ENCODE measurements around the gene DDX56. TPM values are rescaled to one million over a fixed set of nuclear protein-coding genes. Genes with fewer than 3 reads are reported as not detected.

The DDX56 gene
- total and polyA plus RNA-seq, 9 of the 15 experiments (the other 6 are each of a cell fraction or from before 2014, with no cell fraction given): 33.0 to 145 (median 102) TPM

- POLR2A ChIA-PET: no interaction called here
- FAIRE-seq (no peak), DNase-seq (ENCODE audit: extremely low read depth in 1 of 4, low spot score in 3 of 4) (peak in 1 of 4 experiments; percentile 5), ATAC-seq (no peak)
- Histone ChIP-seq H3K9me1 (ENCODE audit: control insufficient read depth, insufficient read depth, low read length) (no peaks in the 10 kb centered on the region), H3K9ac (ENCODE audit: insufficient read depth in 1 of 2, low read depth in 2 of 2, low read length in 2 of 2) (no peak overlapping the region), H3K36me3 (ENCODE audit: control insufficient read depth, insufficient read depth, low read length) (no peaks in the 10 kb centered on the region), H3K79me2 (ENCODE audit: control insufficient read depth, insufficient read depth, low read length) (no peaks in the 10 kb centered on the region), H3K27ac (ENCODE audit: extremely low read depth, low read depth, low read length) (no peak overlapping the region), H3K4me3 (no peak overlapping the region), H3K4me1 (replicated peaks in 1 of 2; ENCODE audit: control insufficient read depth in 2 of 2, insufficient read depth in 2 of 2, low read length in 2 of 2) (peaks cover 0 to 9% of the 10 kb centered on the region in 2 experiments; a peak in 2 of 5 replicates), H3K4me2 (ENCODE audit: insufficient read depth, low read length) (no peak overlapping the region), H4K20me1 (replicated peaks; ENCODE audit: control insufficient read depth, insufficient read depth, low read length) (no peaks in the 10 kb centered on the region), H3K27me3 (ENCODE audit: control insufficient read depth in 2 of 2, insufficient read depth in 2 of 2, low read length in 2 of 2) (peaks cover 6 to 38% of the 10 kb centered on the region in 2 experiments; a peak in 4 of 5 replicates), H2AFZ (ENCODE audit: low read depth, low read length) (no peak overlapping the region), H3K9me3 (replicated peaks; ENCODE audit: control insufficient read depth, insufficient read depth, low read depth, low read length) (0 out of 2 replicates have a peak, but pooled peaks cover 3% of the 10 kb centered on the region)
- no peak for TF ChIP-seq MYBL2 (IDR thresholded peaks at IDR 0.05; ENCODE audit: low read depth)
- no peak for TF ChIP-seq MYBL2 (CRISPR knock-in tag; IDR thresholded peaks at IDR 0.05; ENCODE audit: borderline replicate concordance)
- no peak for TF ChIP-seq ZNF146 (CRISPR knock-in tag; IDR thresholded peaks at IDR 0.05; ENCODE audit: unreplicated experiment)
- TF ChIP-seq ETV6 (IDR thresholded peaks at IDR 0.05; ENCODE audit: borderline replicate concordance in 1 of 2, low read depth in 2 of 2, low read length in 1 of 2): no peak
- no peak for TF ChIP-seq ETV6 (CRISPR knock-in tag; IDR thresholded peaks at IDR 0.05; ENCODE audit: borderline replicate concordance)
- no peak for TF ChIP-seq TRIM28 (IDR thresholded peaks at IDR 0.05)
- no peak for TF ChIP-seq SP1 (CRISPR knock-in tag; IDR thresholded peaks at IDR 0.05)
- no peak for TF ChIP-seq PCBP2 (IDR thresholded peaks at IDR 0.05; ENCODE audit: low read depth, low read length, poor library complexity, severe bottlenecking)
- TF ChIP-seq IFI16 (CRISPR knock-in tag; IDR thresholded peaks at IDR 0.05): no peak
- no peak for TF ChIP-seq ZNF785 (CRISPR knock-in tag; IDR thresholded peaks at IDR 0.05)
- no peak for TF ChIP-seq PRMT5 (CRISPR knock-in tag; IDR thresholded peaks at IDR 0.05)
- TF ChIP-seq RBM17 (IDR thresholded peaks at IDR 0.05; ENCODE audit: borderline replicate concordance, low read depth, low read length): no peak
- no peak for TF ChIP-seq ELK3 (CRISPR knock-in tag; IDR thresholded peaks at IDR 0.05)
- no peak for TF ChIP-seq ZHX1 (conservative IDR thresholded peaks at IDR 0.05; ENCODE audit: low read length)
- TF ChIP-seq ZNF79 (CRISPR knock-in tag; IDR thresholded peaks at IDR 0.05; ENCODE audit: low read depth): no peak
- WGBS (ENCODE audit: insufficient coverage, low coverage, missing lambda C conversion rate): 15% methylated on average over 7 of the region's 7 CpGs
- no TSS peak for BruUV-seq (replicated peaks)
- CTCF ChIA-PET (ENCODE audit: low intra/inter-chr PET ratio): no interaction called here
- intact Hi-C loops (cut with micrococcal nuclease): no loop called here
- in situ Hi-C loops (cut with MboI): no loop called here
Measured at GRCh38 chr7:44519546-44519945, 54.2 kb downstream of the DDX56 start.
